Natural killer cell treated with Interleukin-12 subunit alpha and Interleukin-12 subunit beta and Interleukin-15 and Interleukin-18, amount 100 ng/mL, for 72 hours (primary cell): ENCODE results near the gene SLAMF6. TPM values are rescaled to one million over a fixed set of nuclear protein-coding genes. Genes with fewer than 3 reads are reported as not detected.
A peak's percentile ranks its signal among the peaks of the same experiment; 100 is the strongest.

Experiments
- ATAC-seq, 2 donors: fragments of 150-1000 bp; cut with Tn5 transposase in 1 of 2; sonication (Bioruptor Pico), chemical (Tn5 transposase) in 1 of 2; 2 replicates each; pipeline ENCODE4 v1.10.0; 2021
- DNase-seq: peaks from one replicate; pipeline ENCODE4 v3.0.0; 2022; ENCODE audit warnings: low spot score
- H3K27ac Mint-ChIP-seq, 2 donors: 1 replicate in 1 of 2; 2 replicates in 1 of 2; pipeline ENCODE4 v1.8.0; 2022; ENCODE audit warnings: mixed read lengths in 2 of 2, mild to moderate bottlenecking in 1 of 2, moderate library complexity in 1 of 2
- H3K27me3 Mint-ChIP-seq, 2 donors: 1 replicate in 1 of 2; 2 replicates in 1 of 2; pipeline ENCODE4 v1.8.0; 2022; ENCODE audit warnings: mixed read lengths in 2 of 2
- H3K36me3 Mint-ChIP-seq: one replicate; pipeline ENCODE4 v1.8.0; 2022; ENCODE audit warnings: mixed read lengths
- H3K4me1 Mint-ChIP-seq, 2 donors: 1 replicate in 1 of 2; 2 replicates in 1 of 2; pipeline ENCODE4 v1.8.0; 2022; ENCODE audit warnings: low read depth in 2 of 2, mixed read lengths in 2 of 2, mild to moderate bottlenecking in 1 of 2
- H3K4me3 Mint-ChIP-seq: one replicate; pipeline ENCODE4 v1.8.0; 2022; ENCODE audit warnings: mixed read lengths
- H3K9me3 Mint-ChIP-seq: 2 replicates; pipeline ENCODE4 v1.8.0; 2022; ENCODE audit warnings: mixed read lengths
- total RNA-seq, 2 donors: library from RNA; stranded (reverse); gene quantifications; one replicate each; pipeline ENCODE4 v1.2.3, GENCODE V29; 2022

Gene SLAMF6
- total RNA-seq, 2 donors from 2014 or later = 10.9 to 17.7 TPM

GRCh38 chr1:160437432-160438316 is 85.4 kb downstream of the SLAMF6 start:
- H3K27ac Mint-ChIP-seq = peak overlapping the region; percentile 92 to 98

GRCh38 chr1:160436966-160437365 is 86.1 kb downstream of the SLAMF6 start:
- H3K27ac Mint-ChIP-seq = peak overlapping the region; percentile 92 to 98
- H3K4me1 Mint-ChIP-seq = peaks cover 50 to 54% of the 10 kb centered on the region in 2 donors
- ATAC-seq (no peak), DNase-seq (no peak)
- peaks cover 10% of the 10 kb centered on the region for H3K9me3 Mint-ChIP-seq
- peaks cover 19% of the 10 kb centered on the region for H3K36me3 Mint-ChIP-seq
- peak overlapping the region; percentile 80 for H3K4me3 Mint-ChIP-seq
- H3K27me3 Mint-ChIP-seq = no peaks in the 10 kb centered on the region

More at GRCh38 chr1:160437432-160438316, 85.4 kb downstream of the SLAMF6 start:
- Mint-ChIP-seq H3K9me3 (peaks cover 10% of the 10 kb centered on the region), H3K4me1 (peaks cover 46 to 50% of the 10 kb centered on the region in 2 donors), H3K36me3 (peaks cover 19% of the 10 kb centered on the region), H3K4me3 (peak overlapping the region; percentile 80), H3K27me3 (no peaks in the 10 kb centered on the region)
- DNase-seq = no peak
- ATAC-seq = peak; percentile 91 to 93

Other genes starting within 250 kb of the SLAMF6 start
- gene PEX19, start 238.1 kb downstream of the SLAMF6 start, total RNA-seq = 10 to 100 TPM; 38.7 to 69.8 TPM
- 100 to 1,000 TPM; 221 to 231 TPM for gene COPA, start 180.0 kb downstream of the SLAMF6 start, total RNA-seq
- gene NCSTN, start 179.9 kb downstream of the SLAMF6 start, total RNA-seq = 10 to 100 TPM; 92.5 to 95.9 TPM
- 1 to 10 TPM; 1.2 to 2.0 TPM for gene NHLH1, start 156.2 kb downstream of the SLAMF6 start, total RNA-seq
- gene VANGL2, start 122.7 kb downstream of the SLAMF6 start, total RNA-seq = not detected
- 10 to 100 TPM in 1 of 2 donors, 1 to 10 TPM in 1; 3.8 to 13.4 TPM for gene CD84, start 56.2 kb upstream of the SLAMF6 start, total RNA-seq
- gene SLAMF1, start 123.8 kb upstream of the SLAMF6 start, total RNA-seq = 10 to 100 TPM; 52.1 to 86.2 TPM
- 100 to 1,000 TPM; 434 to 816 TPM for gene CD48, start 188.6 kb upstream of the SLAMF6 start, total RNA-seq
- gene SLAMF7, start 216.0 kb upstream of the SLAMF6 start, total RNA-seq = 1,000 to 10,000 TPM in 1 of 2 donors, 100 to 1,000 TPM in 1; 677 to 1,669 TPM